Measurements from ENCODE around the gene RBM4B.
A peak's percentile ranks its signal among the peaks of the same experiment; 100 is the strongest.

RBM4B gene

GRCh38 chr11:66694732-66695207 is 17.1 kb upstream of the RBM4B start:
- Histone ChIP-seq H3K27ac (ENCODE audit: low read depth, low read length) (no peak overlapping the region), H3K4me1 (ENCODE audit: control insufficient read depth in 1 of 2, insufficient read depth in 2 of 2, low read length in 2 of 2) (no peaks in the 10 kb centered on the region), H3K4me3 (ENCODE audit: low read depth in 1 of 2, low read length in 2 of 2) (no peak overlapping the region), H3K27me3 (ENCODE audit: control insufficient read depth in 1 of 2, insufficient read depth in 2 of 2, low read length in 2 of 2) (no peaks in the 10 kb centered on the region), H3K36me3 (ENCODE audit: control insufficient read depth in 1 of 2, insufficient read depth in 2 of 2, low read length in 2 of 2) (no peaks in the 10 kb centered on the region), H3K9me3 (ENCODE audit: control insufficient read depth in 1 of 2, low read length in 2 of 2) (no peaks in the 10 kb centered on the region), H3K9ac (ENCODE audit: low read depth in 1 of 2, low read length in 2 of 2) (peak overlapping the region in 1 of 2 donors; percentile 25)

DNA sequence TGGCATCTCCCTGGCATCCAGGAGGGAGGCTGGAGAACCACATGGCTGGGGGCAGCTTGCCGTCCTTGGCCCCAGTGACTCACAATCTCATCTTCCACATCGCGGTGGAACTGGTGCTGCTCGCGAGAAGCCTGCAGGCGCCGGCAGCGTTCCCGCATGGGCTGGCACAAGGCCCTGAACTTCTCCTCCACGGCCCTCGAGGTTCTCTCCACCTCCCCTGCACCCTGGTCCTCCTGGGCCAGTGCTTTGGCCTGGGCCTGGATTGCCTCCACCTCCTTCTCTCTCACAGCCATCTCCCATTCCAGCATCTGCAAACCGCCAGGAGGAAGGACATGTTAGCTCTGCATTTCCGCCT is 16.3 kb upstream of the RBM4B start:
- Histone ChIP-seq H3K27ac (ENCODE audit: low read depth, low read length) (no peak overlapping the region), H3K9ac (ENCODE audit: low read depth in 1 of 2, low read length in 2 of 2) (no peak overlapping the region), H3K36me3 (ENCODE audit: control insufficient read depth in 1 of 2, insufficient read depth in 2 of 2, low read length in 2 of 2) (no peaks in the 10 kb centered on the region), H3K4me3 (ENCODE audit: low read depth in 1 of 2, low read length in 2 of 2) (no peak overlapping the region), H3K9me3 (ENCODE audit: control insufficient read depth in 1 of 2, low read length in 2 of 2) (no peaks in the 10 kb centered on the region), H3K4me1 (ENCODE audit: control insufficient read depth in 1 of 2, insufficient read depth in 2 of 2, low read length in 2 of 2) (no peaks in the 10 kb centered on the region), H3K27me3 (ENCODE audit: control insufficient read depth in 1 of 2, insufficient read depth in 2 of 2, low read length in 2 of 2) (no peaks in the 10 kb centered on the region)

GRCh38 chr11:66693356-66694055 is 15.8 kb upstream of the RBM4B start:
- Histone ChIP-seq H3K4me1 (ENCODE audit: control insufficient read depth in 1 of 2, insufficient read depth in 2 of 2, low read length in 2 of 2) (no peaks in the 10 kb centered on the region), H3K9ac (ENCODE audit: low read depth in 1 of 2, low read length in 2 of 2) (no peak overlapping the region), H3K27ac (ENCODE audit: low read depth, low read length) (no peak overlapping the region), H3K9me3 (ENCODE audit: control insufficient read depth in 1 of 2, low read length in 2 of 2) (no peaks in the 10 kb centered on the region), H3K36me3 (ENCODE audit: control insufficient read depth in 1 of 2, insufficient read depth in 2 of 2, low read length in 2 of 2) (no peaks in the 10 kb centered on the region), H3K27me3 (ENCODE audit: control insufficient read depth in 1 of 2, insufficient read depth in 2 of 2, low read length in 2 of 2) (no peaks in the 10 kb centered on the region), H3K4me3 (ENCODE audit: low read depth in 1 of 2, low read length in 2 of 2) (no peak overlapping the region)

DNA sequence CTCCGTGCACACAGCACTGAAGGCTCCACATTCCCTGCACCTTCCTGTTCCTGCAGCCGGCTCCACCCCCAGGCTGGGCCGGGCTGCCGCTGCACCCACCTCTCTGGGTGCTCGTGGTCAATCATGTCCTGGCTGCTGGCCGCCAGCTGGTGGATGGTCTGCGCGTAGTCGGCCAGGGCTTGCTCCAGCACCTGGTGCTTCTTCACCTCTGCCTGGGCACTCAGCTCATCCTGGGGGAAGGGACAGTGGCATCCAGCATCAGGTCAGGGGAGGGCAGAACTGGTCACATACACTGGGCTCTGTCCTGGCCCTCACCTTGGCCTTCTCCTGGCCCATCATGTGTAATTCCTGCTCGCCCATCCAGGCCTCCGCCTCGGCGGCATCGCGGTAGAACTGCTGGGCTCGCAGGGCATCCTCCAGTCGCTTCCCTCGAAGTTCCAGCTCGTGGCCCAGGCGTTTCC is 15.2 kb upstream of the RBM4B start:
- H3K27ac ChIP-seq (ENCODE audit: low read depth, low read length) = no peak overlapping the region
- H3K9me3 ChIP-seq (ENCODE audit: control insufficient read depth in 1 of 2, low read length in 2 of 2) = no peaks in the 10 kb centered on the region
- no peaks in the 10 kb centered on the region for H3K36me3 ChIP-seq (ENCODE audit: control insufficient read depth in 1 of 2, insufficient read depth in 2 of 2, low read length in 2 of 2)
- no peak overlapping the region for H3K9ac ChIP-seq (ENCODE audit: low read depth in 1 of 2, low read length in 2 of 2)
- H3K4me3 ChIP-seq (ENCODE audit: low read depth in 1 of 2, low read length in 2 of 2) = no peak overlapping the region
- H3K27me3 ChIP-seq (ENCODE audit: control insufficient read depth in 1 of 2, insufficient read depth in 2 of 2, low read length in 2 of 2) = no peaks in the 10 kb centered on the region
- no peaks in the 10 kb centered on the region for H3K4me1 ChIP-seq (ENCODE audit: control insufficient read depth in 1 of 2, insufficient read depth in 2 of 2, low read length in 2 of 2)

- Histone ChIP-seq H3K9me3 (ENCODE audit: control insufficient read depth in 1 of 2, low read length in 2 of 2) (no peaks in the 10 kb centered on the region), H3K4me3 (ENCODE audit: low read depth in 1 of 2, low read length in 2 of 2) (no peak overlapping the region), H3K27me3 (ENCODE audit: control insufficient read depth in 1 of 2, insufficient read depth in 2 of 2, low read length in 2 of 2) (no peaks in the 10 kb centered on the region), H3K4me1 (ENCODE audit: control insufficient read depth in 1 of 2, insufficient read depth in 2 of 2, low read length in 2 of 2) (no peaks in the 10 kb centered on the region), H3K9ac (ENCODE audit: low read depth in 1 of 2, low read length in 2 of 2) (no peak overlapping the region), H3K36me3 (ENCODE audit: control insufficient read depth in 1 of 2, insufficient read depth in 2 of 2, low read length in 2 of 2) (no peaks in the 10 kb centered on the region), H3K27ac (ENCODE audit: low read depth, low read length) (no peak overlapping the region)
Measured at GRCh38 chr11:66692446-66692845, 14.8 kb upstream of the RBM4B start.

GRCh38 chr11:66691311-66691980 is 13.8 kb upstream of the RBM4B start:
- Histone ChIP-seq H3K4me3 (ENCODE audit: low read depth in 1 of 2, low read length in 2 of 2) (no peak overlapping the region), H3K27ac (ENCODE audit: low read depth, low read length) (no peak overlapping the region), H3K36me3 (ENCODE audit: control insufficient read depth in 1 of 2, insufficient read depth in 2 of 2, low read length in 2 of 2) (no peaks in the 10 kb centered on the region)

DNA sequence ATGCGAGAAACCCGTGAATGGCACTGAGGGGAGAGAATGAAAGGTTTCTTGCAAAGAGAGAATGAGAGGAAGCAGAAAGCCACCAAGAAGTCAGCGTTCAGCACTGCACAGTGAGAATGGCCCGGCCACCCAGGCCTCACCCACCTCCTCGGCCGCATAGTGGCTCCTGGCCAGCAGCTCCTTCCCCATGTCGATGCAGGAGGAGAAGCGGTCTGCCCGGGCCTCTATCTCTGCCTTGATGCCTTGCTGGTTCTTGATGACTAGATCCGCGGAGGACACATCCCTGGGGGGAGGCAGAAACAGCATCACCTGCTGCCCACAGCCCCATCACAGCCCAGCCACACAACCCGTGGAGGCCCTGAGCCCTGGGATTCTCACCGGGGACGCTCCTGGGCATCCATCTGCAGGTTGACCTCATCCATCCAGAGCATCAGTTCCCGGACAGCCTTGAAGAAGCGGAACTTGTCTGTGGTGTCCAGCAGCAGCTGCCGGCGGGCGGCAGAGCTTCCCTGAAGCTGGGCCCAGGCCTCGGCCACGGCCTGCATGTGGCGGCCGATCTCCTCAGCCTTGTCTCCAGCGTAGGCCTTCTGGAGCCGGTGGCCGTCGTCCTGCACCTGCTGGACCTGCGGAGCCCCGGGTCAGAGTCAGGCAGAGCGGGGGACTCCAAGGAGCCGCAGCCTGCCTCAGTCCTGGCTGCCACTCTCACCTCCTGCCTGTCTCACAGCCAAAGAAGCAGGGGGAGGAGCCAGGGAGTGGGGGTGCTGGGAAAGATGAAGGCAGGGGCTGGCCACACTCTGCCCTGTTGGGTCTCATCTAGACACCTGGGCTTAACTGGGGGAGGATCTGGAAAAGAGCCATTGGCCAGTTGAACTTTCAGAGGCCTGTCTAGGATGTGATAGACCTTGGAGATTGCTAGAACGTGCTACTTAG is 12.2 kb upstream of the RBM4B start:
- H3K36me3 ChIP-seq (ENCODE audit: control insufficient read depth in 1 of 2, insufficient read depth in 2 of 2, low read length in 2 of 2) = no peaks in the 10 kb centered on the region
- H3K4me3 ChIP-seq (ENCODE audit: low read depth in 1 of 2, low read length in 2 of 2) = no peak overlapping the region
- no peaks in the 10 kb centered on the region for H3K4me1 ChIP-seq (ENCODE audit: control insufficient read depth in 1 of 2, insufficient read depth in 2 of 2, low read length in 2 of 2)
- no peaks in the 10 kb centered on the region for H3K27me3 ChIP-seq (ENCODE audit: control insufficient read depth in 1 of 2, insufficient read depth in 2 of 2, low read length in 2 of 2)
- no peak overlapping the region for H3K9ac ChIP-seq (ENCODE audit: low read depth in 1 of 2, low read length in 2 of 2)
- no peak overlapping the region for H3K27ac ChIP-seq (ENCODE audit: low read depth, low read length)
- no peaks in the 10 kb centered on the region for H3K9me3 ChIP-seq (ENCODE audit: control insufficient read depth in 1 of 2, low read length in 2 of 2)

More at GRCh38 chr11:66691311-66691980, 13.8 kb upstream of the RBM4B start:
- no peaks in the 10 kb centered on the region for H3K9me3 ChIP-seq (ENCODE audit: control insufficient read depth in 1 of 2, low read length in 2 of 2)
- H3K4me1 ChIP-seq (ENCODE audit: control insufficient read depth in 1 of 2, insufficient read depth in 2 of 2, low read length in 2 of 2) = no peaks in the 10 kb centered on the region
- no peaks in the 10 kb centered on the region for H3K27me3 ChIP-seq (ENCODE audit: control insufficient read depth in 1 of 2, insufficient read depth in 2 of 2, low read length in 2 of 2)
- no peak overlapping the region for H3K9ac ChIP-seq (ENCODE audit: low read depth in 1 of 2, low read length in 2 of 2)

GRCh38 chr11:66688561-66689534 is 11.2 kb upstream of the RBM4B start:
- no peaks in the 10 kb centered on the region for H3K36me3 ChIP-seq (ENCODE audit: control insufficient read depth in 1 of 2, insufficient read depth in 2 of 2, low read length in 2 of 2)
- H3K27me3 ChIP-seq (ENCODE audit: control insufficient read depth in 1 of 2, insufficient read depth in 2 of 2, low read length in 2 of 2) = no peaks in the 10 kb centered on the region
- no peaks in the 10 kb centered on the region for H3K9me3 ChIP-seq (ENCODE audit: control insufficient read depth in 1 of 2, low read length in 2 of 2)
- no peak overlapping the region for H3K4me3 ChIP-seq (ENCODE audit: low read depth in 1 of 2, low read length in 2 of 2)
- H3K9ac ChIP-seq (ENCODE audit: low read depth in 1 of 2, low read length in 2 of 2) = no peak overlapping the region
- H3K27ac ChIP-seq (ENCODE audit: low read depth, low read length) = no peak overlapping the region
- no peaks in the 10 kb centered on the region for H3K4me1 ChIP-seq (ENCODE audit: control insufficient read depth in 1 of 2, insufficient read depth in 2 of 2, low read length in 2 of 2)

GRCh38 chr11:66687831-66688281 is 10.2 kb upstream of the RBM4B start:
- H3K9me3 ChIP-seq (ENCODE audit: control insufficient read depth in 1 of 2, low read length in 2 of 2) = no peaks in the 10 kb centered on the region
- H3K27ac ChIP-seq (ENCODE audit: low read depth, low read length) = no peak overlapping the region
- H3K27me3 ChIP-seq (ENCODE audit: control insufficient read depth in 1 of 2, insufficient read depth in 2 of 2, low read length in 2 of 2) = no peaks in the 10 kb centered on the region
- H3K4me1 ChIP-seq (ENCODE audit: control insufficient read depth in 1 of 2, insufficient read depth in 2 of 2, low read length in 2 of 2) = no peaks in the 10 kb centered on the region
- no peak overlapping the region for H3K4me3 ChIP-seq (ENCODE audit: low read depth in 1 of 2, low read length in 2 of 2)
- no peak overlapping the region for H3K9ac ChIP-seq (ENCODE audit: low read depth in 1 of 2, low read length in 2 of 2)
- H3K36me3 ChIP-seq (ENCODE audit: control insufficient read depth in 1 of 2, insufficient read depth in 2 of 2, low read length in 2 of 2) = no peaks in the 10 kb centered on the region

All from duodenal mucosa (tissue), 2 donors.